Endothelial cell of umbilical vein (primary cell): ENCODE measurements around the gene HSPB6. TPM values are rescaled to one million over a fixed set of nuclear protein-coding genes. Genes with fewer than 3 reads are reported as not detected.

Experiments
- BruUV-seq: library from RNA; stranded (reverse); fragments of 400-500 nt; replicated peaks from 2 replicates; lab custom pipeline; 2021; lab: Mats Ljungman, UMichigan
- CTCF ChIA-PET: fragments of 300-600, 350-600 bp; sonication (Branson Sonifier 250); formaldehyde crosslinking; loops from one replicate; lab custom pipeline; 2021; ENCODE audit warnings: antibody characterized with exemption, inconsistent platforms; lab: Charles Lee
- POLR2A ChIA-PET: fragments of 300-600, 350-600 bp; sonication (Branson Sonifier 250); formaldehyde crosslinking; loops from one replicate; lab custom pipeline; 2021; ENCODE audit warnings: antibody characterized with exemption, inconsistent platforms; lab: Charles Lee
- DNase-seq: peaks from one replicate; pipeline ENCODE4 v3.0.0-alpha.2; 2011; ENCODE audit warnings: low read depth, low spot score
- FAIRE-seq: peaks from 2 replicates; lab custom pipeline; 2011; peaks lifted over from hg19 to GRCh38; lab: Jason Lieb, UNC
- H2AFZ ChIP-seq: 2 replicates; pipeline ENCODE4 v1.6.0; 2012; ENCODE audit warnings: low read depth, low read length, control low read depth, inconsistent platforms
- H3K27ac ChIP-seq: 2 replicates; pipeline ENCODE4 v1.5.1; 2011; ENCODE audit warnings: low read depth, mild to moderate bottlenecking, control low read depth, low read length, moderate library complexity; ENCODE audit not compliant: insufficient read depth
- H3K27me3 ChIP-seq, 2 experiments: 2 replicates each; pipeline versions ENCODE4 v1.6.0 to v1.6.1; 2011; ENCODE audit warnings: low read length in 2 of 2, mixed read lengths in 1 of 2; ENCODE audit not compliant: control insufficient read depth in 2 of 2, insufficient read depth in 2 of 2
- H3K36me3 ChIP-seq, 2 experiments: 2 replicates in 1 of 2; 3 replicates in 1 of 2; pipeline ENCODE4 v1.5.1; 2011; ENCODE audit warnings: low read length in 2 of 2, mild to moderate bottlenecking in 1 of 2, moderate library complexity in 1 of 2; ENCODE audit not compliant: control insufficient read depth in 2 of 2, insufficient read depth in 2 of 2; ENCODE audit errors: extremely low read depth in 1 of 2
- H3K4me1 ChIP-seq: 3 replicates; pipeline ENCODE4 v1.5.1; 2011; ENCODE audit warnings: mild to moderate bottlenecking, low read length; ENCODE audit not compliant: control insufficient read depth, insufficient read depth; ENCODE audit errors: extremely low read depth
- H3K4me2 ChIP-seq: 2 replicates; pipeline ENCODE4 v1.6.1; 2011; ENCODE audit warnings: low read length, control low read depth, mixed read lengths; ENCODE audit not compliant: insufficient read depth
- H3K4me3 ChIP-seq, 3 experiments: fragments of 200-600 bp in 1 of 3; sonication (generic), shearing (Covaris generic) in 1 of 3; replicated peaks in 1 of 3; 2 replicates each; pipeline ENCODE4 v1.5.1; 2011 to 2016; ENCODE audit warnings: control low read depth in 3 of 3, low read length in 3 of 3, mild to moderate bottlenecking in 2 of 3, inconsistent platforms in 1 of 3, low read depth in 1 of 3, moderate library complexity in 1 of 3; ENCODE audit not compliant: insufficient read depth in 1 of 3
- H3K79me2 ChIP-seq: 2 replicates; pipeline ENCODE4 v1.6.0; 2012; ENCODE audit warnings: low read length, inconsistent platforms; ENCODE audit not compliant: control insufficient read depth, insufficient read depth
- H3K9ac ChIP-seq: replicated peaks from 2 replicates; pipeline ENCODE3; 2011; ENCODE audit warnings: low read length, control low read depth; ENCODE audit not compliant: insufficient read depth; ENCODE audit errors: extremely low read depth
- H3K9me1 ChIP-seq: replicated peaks from 3 replicates; pipeline ENCODE4 v1.6.0; 2011; ENCODE audit warnings: mild to moderate bottlenecking, low read length; ENCODE audit not compliant: control insufficient read depth, insufficient read depth; ENCODE audit errors: extremely low read depth
- H3K9me3 ChIP-seq: replicated peaks from 2 replicates; pipeline ENCODE4 v1.5.1; 2012; ENCODE audit warnings: low read length, inconsistent platforms; ENCODE audit not compliant: control insufficient read depth, insufficient read depth
- H4K20me1 ChIP-seq: replicated peaks from 2 replicates; pipeline ENCODE3; 2011; ENCODE audit warnings: mild to moderate bottlenecking, low read length; ENCODE audit not compliant: control insufficient read depth, insufficient read depth; ENCODE audit errors: extremely low read depth
- EZH2 ChIP-seq: IDR thresholded peaks from 2 replicates; pipeline ENCODE4 v1.6.1; 2012; ENCODE audit warnings: borderline replicate concordance, low read depth, mild to moderate bottlenecking, moderate library complexity, low read length, inconsistent platforms; ENCODE audit not compliant: severe bottlenecking
- FOS ChIP-seq: IDR thresholded peaks from 2 replicates; pipeline ENCODE4 v1.6.1; 2011; ENCODE audit warnings: mild to moderate bottlenecking, low read length, moderate library complexity, borderline replicate concordance; ENCODE audit not compliant: insufficient read depth
- GATA2 ChIP-seq: IDR thresholded peaks from 2 replicates; pipeline ENCODE4 v1.7.0; 2011; ENCODE audit warnings: low read depth, mild to moderate bottlenecking, moderate library complexity, mixed read lengths, low read length; ENCODE audit not compliant: insufficient read length, insufficient read depth
- JUN ChIP-seq: IDR thresholded peaks from 2 replicates; pipeline ENCODE4 v1.6.1; 2011; ENCODE audit warnings: borderline replicate concordance, low read depth; ENCODE audit not compliant: insufficient read length, insufficient read depth
- MAX ChIP-seq: IDR thresholded peaks from 2 replicates; pipeline ENCODE4 v1.6.1; 2011; ENCODE audit not compliant: insufficient read depth, insufficient read length
- MYC ChIP-seq: IDR thresholded peaks from one replicate; pipeline ENCODE4 v1.6.1; 2011; ENCODE audit warnings: mild to moderate bottlenecking, low read depth, low read length
- POLR2A ChIP-seq: IDR thresholded peaks from 2 replicates; pipeline ENCODE4 v1.6.1; 2012; ENCODE audit warnings: low read depth, mild to moderate bottlenecking, control low read depth, low read length
- POLR2AphosphoS5 ChIP-seq: IDR thresholded peaks from 2 replicates; pipeline ENCODE4 v1.6.1; 2012; ENCODE audit warnings: low read depth, mild to moderate bottlenecking, control low read depth, low read length, moderate library complexity; ENCODE audit not compliant: insufficient read depth
- dilution Hi-C: fragments of 300-500 bp; cut with MboI; formaldehyde crosslinking; loops from one replicate; pipeline ENCODE4 v1.15.0; 2019; ENCODE audit warnings: low sequenced_read_pairs; ENCODE audit not compliant: extremely low pct_ligation_motif_present
- intact Hi-C: fragments of 100-400 bp; cut with micrococcal nuclease; formaldehyde crosslinking; loops from one replicate; pipeline ENCODE4 v1.10.0; 2022
- polyA plus RNA-seq, 4 experiments: library from polyadenylated mRNA; depleted of rRNA in 3 of 4; stranded (reverse) in 3 of 4; unstranded in 1 of 4; fragments of >200 nt; gene quantifications; 2 replicates each; pipeline versions ENCODE4 v1.2.1 to v1.2.3, GENCODE V29; 2011 to 2012; ENCODE audit warnings: missing spikeins in 1 of 4
- total RNA-seq: library from RNA; stranded (reverse); gene quantifications from 2 replicates; pipeline ENCODE4 v1.2.3, GENCODE V29; 2021
- TF ChIP-seq, protein P1 (sequence below), 2 donors: IDR thresholded peaks; 1 replicate in 1 of 2; 2 replicates in 1 of 2; pipeline ENCODE4 v1.5.1; 2011; ENCODE audit warnings: low read length in 2 of 2, mild to moderate bottlenecking in 2 of 2, moderate library complexity in 2 of 2, control low read depth in 1 of 2, inconsistent platforms in 1 of 2, low read depth in 1 of 2; ENCODE audit not compliant: insufficient read depth in 1 of 2; ENCODE audit errors: extremely low read depth in 1 of 2

HSPB6 gene
- total and polyA plus RNA-seq, 2 donors (not counting 3 experiments of a cell fraction or from before 2014, with no cell fraction given), result 3.4 to 6.2 TPM

GRCh38 chr19:35805526-35806102 is 48.8 kb upstream of the HSPB6 start:
- no peak for DNase-seq
- no peaks in the 10 kb centered on the region for H3K36me3 ChIP-seq
- no peak overlapping the region for H3K4me3 ChIP-seq
- dilution Hi-C loops (no loop called here), intact Hi-C loops (no loop called here)
- ChIA-PET CTCF (no interaction called here), POLR2A (no interaction called here)
- no peak for FAIRE-seq
- H2AFZ ChIP-seq, result no peak overlapping the region
- TF ChIP-seq POLR2A, result no peak
- no peak for TF ChIP-seq POLR2AphosphoS5
- TF ChIP-seq GATA2, result no peak
- no peak for TF ChIP-seq EZH2
- TF ChIP-seq, protein P1, sequence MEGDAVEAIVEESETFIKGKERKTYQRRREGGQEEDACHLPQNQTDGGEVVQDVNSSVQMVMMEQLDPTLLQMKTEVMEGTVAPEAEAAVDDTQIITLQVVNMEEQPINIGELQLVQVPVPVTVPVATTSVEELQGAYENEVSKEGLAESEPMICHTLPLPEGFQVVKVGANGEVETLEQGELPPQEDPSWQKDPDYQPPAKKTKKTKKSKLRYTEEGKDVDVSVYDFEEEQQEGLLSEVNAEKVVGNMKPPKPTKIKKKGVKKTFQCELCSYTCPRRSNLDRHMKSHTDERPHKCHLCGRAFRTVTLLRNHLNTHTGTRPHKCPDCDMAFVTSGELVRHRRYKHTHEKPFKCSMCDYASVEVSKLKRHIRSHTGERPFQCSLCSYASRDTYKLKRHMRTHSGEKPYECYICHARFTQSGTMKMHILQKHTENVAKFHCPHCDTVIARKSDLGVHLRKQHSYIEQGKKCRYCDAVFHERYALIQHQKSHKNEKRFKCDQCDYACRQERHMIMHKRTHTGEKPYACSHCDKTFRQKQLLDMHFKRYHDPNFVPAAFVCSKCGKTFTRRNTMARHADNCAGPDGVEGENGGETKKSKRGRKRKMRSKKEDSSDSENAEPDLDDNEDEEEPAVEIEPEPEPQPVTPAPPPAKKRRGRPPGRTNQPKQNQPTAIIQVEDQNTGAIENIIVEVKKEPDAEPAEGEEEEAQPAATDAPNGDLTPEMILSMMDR (IDR thresholded peaks at IDR 0.05; ENCODE audit: extremely low read depth in 1 of 2, insufficient read depth in 1 of 2, low read depth in 1 of 2, low read length in 2 of 2), result no peak
- no peak overlapping the region for H3K4me2 ChIP-seq
- BruUV-seq, result no TSS peak
- no peaks in the 10 kb centered on the region for H3K9me3 ChIP-seq
- H4K20me1 ChIP-seq, result no peaks in the 10 kb centered on the region
- H3K9ac ChIP-seq, result no peak overlapping the region
- no peaks in the 10 kb centered on the region for H3K4me1 ChIP-seq
- H3K79me2 ChIP-seq, result no peaks in the 10 kb centered on the region
- H3K27me3 ChIP-seq, result peaks cover 2 to 3% of the 10 kb centered on the region in 2 experiments
- H3K9me1 ChIP-seq, result no peaks in the 10 kb centered on the region
- no peak overlapping the region for H3K27ac ChIP-seq

DNA sequence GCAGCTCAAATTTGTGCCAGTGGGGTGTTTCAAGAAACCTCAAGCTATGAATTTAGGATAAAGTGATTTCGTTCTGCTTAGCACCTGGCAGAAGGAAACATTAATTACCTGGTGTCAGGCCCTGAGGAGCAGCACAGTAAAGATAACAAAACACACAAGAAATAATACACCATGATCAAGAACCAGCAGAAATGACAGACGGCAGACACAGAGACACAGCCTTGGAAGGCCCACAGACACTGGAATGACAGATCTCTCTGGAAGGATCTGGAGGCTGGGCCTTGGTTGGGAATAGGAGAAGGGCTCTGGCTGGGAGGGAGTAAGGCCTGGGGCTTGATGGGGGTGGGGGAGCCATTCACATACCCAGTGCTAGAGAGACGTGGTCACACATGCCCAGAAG is 45.0 kb upstream of the HSPB6 start:
- Histone ChIP-seq H3K4me2 (no peak overlapping the region), H3K27ac (no peak overlapping the region), H3K4me1 (no peaks in the 10 kb centered on the region), H3K27me3 (peaks cover 4 to 10% of the 10 kb centered on the region in 2 experiments), H3K9me1 (no peaks in the 10 kb centered on the region), H3K9ac (no peak overlapping the region), H4K20me1 (no peaks in the 10 kb centered on the region), H3K36me3 (no peaks in the 10 kb centered on the region), H3K9me3 (no peaks in the 10 kb centered on the region), H3K79me2 (no peaks in the 10 kb centered on the region), H2AFZ (no peak overlapping the region), H3K4me3 (no peak overlapping the region)
- no peak for DNase-seq
- dilution Hi-C loops (no loop called here), intact Hi-C loops (no loop called here)
- no peak for FAIRE-seq
- TF ChIP-seq POLR2A, result no peak
- TF ChIP-seq, protein P1 (IDR thresholded peaks at IDR 0.05; ENCODE audit: extremely low read depth in 1 of 2, insufficient read depth in 1 of 2, low read depth in 1 of 2, low read length in 2 of 2), result no peak
- no peak for TF ChIP-seq GATA2
- TF ChIP-seq JUN, result no peak
- TF ChIP-seq MAX, result no peak
- no peak for TF ChIP-seq FOS
- no peak for TF ChIP-seq EZH2
- no peak for TF ChIP-seq POLR2AphosphoS5
- no peak for TF ChIP-seq MYC
- CTCF ChIA-PET, result no interaction called here
- no TSS peak for BruUV-seq
- POLR2A ChIA-PET, result no interaction called here
